IPS DF 6.9 (cell line): ENCODE measurements around the gene CCDC141.
"Not testable (repeated sequence)": the region's sequence is repeated elsewhere in the genome, so short reads cannot be mapped to it uniquely, and the experiment has no call there.

ENCODE experiments used
- DNase-seq: peaks from one replicate; pipeline ENCODE4 v3.0.0-alpha.2; 2013; ENCODE audit warnings: low read depth, low spot score
- H3K27ac ChIP-seq: one replicate; pipeline ENCODE4 v1.5.1; 2013; ENCODE audit warnings: low read length, control low read depth
- H3K27me3 ChIP-seq: 2 replicates; pipeline ENCODE4 v1.6.1; 2013; ENCODE audit warnings: mild to moderate bottlenecking, low read length; ENCODE audit not compliant: control insufficient read depth, insufficient read depth
- H3K36me3 ChIP-seq: 2 replicates; pipeline ENCODE4 v1.6.1; 2013; ENCODE audit warnings: low read length; ENCODE audit not compliant: control insufficient read depth, insufficient read depth
- H3K4me1 ChIP-seq: 2 replicates; pipeline ENCODE4 v1.6.1; 2013; ENCODE audit warnings: low read length; ENCODE audit not compliant: control insufficient read depth, insufficient read depth
- H3K4me3 ChIP-seq: 2 replicates; pipeline ENCODE4 v1.5.1; 2013; ENCODE audit warnings: mild to moderate bottlenecking, low read length
- H3K9me3 ChIP-seq: 2 replicates; pipeline ENCODE4 v1.6.1; 2013; ENCODE audit warnings: low read length, inconsistent platforms; ENCODE audit not compliant: control insufficient read depth, insufficient read depth
- WGBS: extraction: QIAGEN DNeasy Blood & Tissue Kit; methylation state at CpG from one replicate; pipeline ENCODE4 v1.1.7; 2013; ENCODE audit warnings: mixed read lengths, missing lambda C conversion rate; ENCODE audit not compliant: insufficient read length, insufficient coverage; 5-methylcytosine and 5-hydroxymethylcytosine counted together

The CCDC141 gene

DNA sequence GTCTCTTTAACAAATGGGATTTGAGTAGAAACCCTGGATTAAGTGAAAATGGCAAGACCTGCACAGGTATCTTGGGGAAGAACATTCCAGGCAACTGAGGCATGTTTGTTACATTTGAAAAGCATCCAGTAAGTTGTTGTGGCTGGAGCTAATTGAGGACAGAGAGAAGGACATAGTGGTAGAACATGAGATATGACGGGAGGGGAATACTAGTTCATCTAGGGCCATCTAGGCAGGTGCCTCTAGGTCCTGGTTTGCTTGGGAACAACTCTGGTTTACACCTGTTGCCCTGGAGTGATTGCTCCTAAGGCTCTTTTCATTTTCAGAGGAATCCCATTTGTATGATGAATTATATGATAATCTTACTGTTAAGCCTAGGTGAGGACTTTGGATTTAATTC, 19.7 kb upstream of the CCDC141 start:
- H3K36me3 ChIP-seq, result no peaks in the 10 kb centered on the region
- H3K9me3 ChIP-seq, result no peaks in the 10 kb centered on the region; the same call in 1 of the 2 replicates
- H3K4me1 ChIP-seq, result no peaks in the 10 kb centered on the region
- no peak overlapping the region for H3K27ac ChIP-seq
- WGBS, result no CpG with 5 or more reads among the region's 1 CpG
- no peaks in the 10 kb centered on the region for H3K27me3 ChIP-seq
- DNase-seq, result no peak
- H3K4me3 ChIP-seq, result no peak overlapping the region

DNA sequence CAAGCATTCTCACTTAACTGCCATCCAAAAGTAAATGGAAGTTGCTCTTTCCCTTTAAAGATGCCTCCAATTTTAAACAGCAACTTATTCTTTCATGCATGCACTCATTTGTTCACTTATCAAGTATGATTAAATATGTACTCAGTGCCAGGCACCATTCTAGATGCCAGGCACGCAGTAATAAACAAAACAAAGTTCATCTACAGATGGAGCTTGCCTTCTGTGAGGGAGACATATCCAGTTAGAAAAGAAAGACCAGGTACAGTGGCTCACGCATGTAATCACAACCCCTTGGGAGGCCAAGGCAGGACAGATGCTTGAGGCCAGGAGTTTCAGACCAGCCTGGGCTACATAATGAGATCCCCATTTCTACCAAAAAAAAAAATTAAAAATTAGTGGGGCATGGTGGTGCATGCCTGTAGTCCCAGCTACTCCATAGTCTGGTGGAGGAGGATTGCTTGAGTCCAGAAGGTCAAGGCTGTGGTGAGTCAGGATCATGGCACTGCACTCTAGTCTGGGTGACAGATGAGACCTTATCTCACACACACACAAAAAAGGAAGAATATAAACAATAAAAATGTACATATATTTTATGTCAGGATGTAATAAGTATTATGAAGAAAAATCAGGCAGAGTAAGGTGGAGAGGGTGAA, 19.2 kb upstream of the CCDC141 start:
- H3K4me3 ChIP-seq, result no peak overlapping the region
- DNase-seq, result no peak
- no peaks in the 10 kb centered on the region for H3K36me3 ChIP-seq
- H3K9me3 ChIP-seq, result no peaks in the 10 kb centered on the region; the same call in 1 of the 2 replicates
- no peaks in the 10 kb centered on the region for H3K4me1 ChIP-seq
- H3K27ac ChIP-seq, result no peak overlapping the region
- no CpG with 5 or more reads among the region's 2 CpGs for WGBS
- H3K27me3 ChIP-seq, result no peaks in the 10 kb centered on the region

DNA sequence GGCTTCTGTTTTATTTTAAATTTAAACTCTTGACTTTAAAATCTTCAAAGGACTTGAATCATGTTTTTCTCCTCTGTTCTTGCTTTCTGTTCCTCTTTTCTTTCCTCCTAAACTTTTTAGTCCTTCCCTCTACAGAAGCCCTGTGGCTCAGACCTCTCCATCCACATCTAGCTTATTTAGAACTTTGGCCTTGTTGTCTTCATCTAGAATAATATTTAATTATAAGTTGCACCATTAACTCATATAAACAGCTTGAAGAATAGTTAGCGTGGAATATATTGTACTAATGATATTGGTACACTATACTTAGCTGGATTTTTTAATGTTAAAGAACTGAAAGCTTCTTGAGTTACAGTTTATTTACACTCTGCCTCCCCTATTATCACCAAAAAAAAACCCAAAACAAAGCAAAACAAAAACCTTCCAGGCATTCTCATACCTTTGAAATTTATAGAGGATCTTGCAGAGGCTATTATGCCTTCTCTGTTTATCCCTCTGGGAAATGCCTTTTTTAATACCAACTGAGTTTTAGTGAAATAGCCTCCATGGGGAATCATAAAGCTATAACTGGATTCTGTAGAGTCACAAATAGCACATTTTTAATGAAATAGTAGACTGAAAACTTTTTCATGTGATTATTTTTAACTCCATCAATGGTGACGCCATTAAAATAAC, 9.2 kb upstream of the CCDC141 start:
- no peak for DNase-seq
- Histone ChIP-seq H3K27ac (no peak overlapping the region), H3K27me3 (no peaks in the 10 kb centered on the region)

DNA sequence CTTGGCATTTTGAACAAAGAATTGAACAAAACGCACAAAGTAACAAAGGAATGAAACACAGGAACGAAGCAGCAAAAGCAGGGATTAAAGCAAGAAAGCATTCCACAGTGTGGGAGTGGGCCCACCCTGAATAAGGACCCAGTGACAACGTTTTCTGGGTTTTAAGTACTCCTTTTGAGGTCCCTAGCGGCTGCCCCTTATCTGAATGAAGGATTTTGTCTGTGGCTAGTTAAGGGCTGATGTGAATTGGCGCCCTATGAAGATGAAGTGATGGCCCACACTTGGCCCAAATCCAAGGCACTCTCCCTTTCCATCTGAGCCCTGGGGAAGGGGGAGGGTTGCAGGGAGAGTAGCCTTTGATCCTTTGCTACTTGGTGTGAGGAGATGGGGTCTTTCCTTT, 7.8 kb upstream of the CCDC141 start:
- H3K27ac ChIP-seq, result no peak overlapping the region
- no CpG with 5 or more reads among the region's 5 CpGs for WGBS

More for the DNA sequence above, 9.2 kb upstream of the CCDC141 start:
- 0 out of 2 replicates have a peak, but pooled peaks cover 2% of the 10 kb centered on the region for H3K4me1 ChIP-seq
- H3K36me3 ChIP-seq, result no peaks in the 10 kb centered on the region
- no peaks in the 10 kb centered on the region for H3K9me3 ChIP-seq
- no CpG with 5 or more reads among the region's 2 CpGs for WGBS
- H3K4me3 ChIP-seq, result no peak overlapping the region

DNA sequence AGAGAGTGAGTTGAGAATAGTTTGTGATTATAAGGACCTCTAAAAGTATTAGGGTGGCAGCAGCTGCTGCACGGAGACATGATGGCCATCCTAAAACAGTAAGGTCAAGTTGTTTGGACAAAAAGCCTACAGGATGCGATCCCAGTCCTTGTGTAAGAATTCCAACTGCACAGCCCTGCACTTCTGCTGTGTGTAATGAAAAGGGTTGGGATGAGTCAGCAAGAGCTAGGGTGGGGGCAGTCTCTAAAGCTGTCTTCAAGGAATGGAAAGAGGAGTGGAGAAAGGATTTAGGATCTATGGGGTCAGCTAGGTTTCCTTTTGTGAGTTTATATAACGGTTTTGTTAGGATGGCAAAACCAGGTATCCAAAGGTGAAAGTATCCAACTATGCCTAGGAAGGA, 3.6 kb upstream of the CCDC141 start:
- H3K27me3 ChIP-seq, H3K36me3 ChIP-seq, DNase-seq, H3K9me3 ChIP-seq, H3K27ac ChIP-seq, H3K4me1 ChIP-seq, H3K4me3 ChIP-seq: not testable (repeated sequence)
- no CpG with 5 or more reads among the region's 3 CpGs for WGBS

More for the DNA sequence above, 7.8 kb upstream of the CCDC141 start:
- Histone ChIP-seq H3K27me3 (no peaks in the 10 kb centered on the region), H3K36me3 (no peaks in the 10 kb centered on the region), H3K9me3 (no peaks in the 10 kb centered on the region), H3K4me3 (no peak overlapping the region), H3K4me1 (0 out of 2 replicates have a peak, but pooled peaks cover 2% of the 10 kb centered on the region)
- DNase-seq, result no peak

DNA sequence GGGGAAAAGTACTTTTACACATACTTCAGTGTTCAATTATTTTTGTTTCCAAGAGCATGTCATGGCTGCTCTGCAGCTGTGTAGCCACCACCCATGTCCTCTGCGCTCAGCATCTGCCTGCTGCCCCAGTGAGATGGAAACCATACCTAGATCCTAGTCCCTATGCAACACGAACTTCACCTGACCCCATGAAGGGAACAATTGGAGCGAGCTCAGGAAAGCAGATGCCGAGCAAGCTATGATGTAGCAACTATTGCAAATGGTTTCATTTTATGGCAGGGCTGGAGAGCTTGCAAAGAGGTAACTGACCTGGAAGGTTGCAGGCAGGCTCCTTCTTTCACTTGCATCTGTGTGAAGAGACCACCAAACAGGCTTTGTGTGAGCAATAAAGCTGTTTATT, 1.3 kb upstream of the CCDC141 start:
- no CpG with 5 or more reads among the region's 4 CpGs for WGBS
- no peak overlapping the region for H3K27ac ChIP-seq

DNA sequence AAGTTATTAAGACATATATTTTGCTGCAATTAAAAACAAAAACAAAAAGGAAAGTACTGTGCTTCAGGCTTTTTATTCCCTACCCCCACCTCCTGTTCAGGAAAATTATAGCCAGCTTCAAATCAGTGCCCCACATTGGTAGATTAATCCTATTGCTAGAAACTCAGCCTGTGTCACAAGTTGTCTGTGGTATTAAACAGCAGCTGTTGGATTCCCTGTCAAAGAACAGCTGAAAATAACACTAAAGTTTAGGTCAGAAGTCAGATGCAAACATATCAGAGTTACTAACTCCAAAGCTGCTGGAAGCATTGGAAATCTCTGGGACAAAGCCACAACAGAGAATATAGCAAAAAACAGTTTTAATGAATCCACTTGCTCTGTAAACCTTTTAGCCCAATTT, 818 bp upstream of the CCDC141 start:
- no peak for DNase-seq
- H3K36me3 ChIP-seq, result no peaks in the 10 kb centered on the region
- H3K27me3 ChIP-seq, result no peaks in the 10 kb centered on the region
- peaks cover 3% of the 10 kb centered on the region; the same call in 1 of the 2 replicates for H3K4me1 ChIP-seq
- H3K9me3 ChIP-seq, result no peaks in the 10 kb centered on the region
- no peak overlapping the region for H3K4me3 ChIP-seq
- H3K27ac ChIP-seq, result no peak overlapping the region

More for the DNA sequence above, 1.3 kb upstream of the CCDC141 start:
- no peak for DNase-seq
- Histone ChIP-seq H3K4me1 (peaks cover 3% of the 10 kb centered on the region; the same call in 1 of the 2 replicates), H3K9me3 (no peaks in the 10 kb centered on the region), H3K27me3 (no peaks in the 10 kb centered on the region), H3K36me3 (no peaks in the 10 kb centered on the region), H3K4me3 (no peak overlapping the region)

DNA sequence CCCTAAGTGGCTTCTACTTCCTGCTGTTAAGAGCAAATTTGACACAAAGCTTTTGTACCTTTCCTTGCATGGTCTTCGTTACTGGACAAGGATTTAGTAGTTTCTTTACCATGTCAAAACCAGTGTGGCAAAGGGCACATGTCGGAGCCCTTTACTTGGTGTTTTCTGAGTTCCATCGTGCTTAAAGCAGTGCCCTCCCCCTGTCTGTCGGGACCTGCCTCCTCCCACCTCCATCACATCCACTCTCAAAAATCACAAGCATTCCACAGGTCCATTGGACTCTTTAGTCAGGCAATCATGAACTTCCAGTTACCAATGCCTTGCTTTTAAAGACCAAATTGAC, 763 bp downstream of the CCDC141 start:
- H3K4me1 ChIP-seq, result peaks cover 3% of the 10 kb centered on the region; the same call in 1 of the 2 replicates
- no peaks in the 10 kb centered on the region for H3K9me3 ChIP-seq
- no peak for DNase-seq
- no peaks in the 10 kb centered on the region for H3K36me3 ChIP-seq
- H3K4me3 ChIP-seq, result no peak overlapping the region
- H3K27ac ChIP-seq, result no peak overlapping the region
- no peaks in the 10 kb centered on the region for H3K27me3 ChIP-seq
- WGBS, result no CpG with 5 or more reads among the region's 4 CpGs

DNA sequence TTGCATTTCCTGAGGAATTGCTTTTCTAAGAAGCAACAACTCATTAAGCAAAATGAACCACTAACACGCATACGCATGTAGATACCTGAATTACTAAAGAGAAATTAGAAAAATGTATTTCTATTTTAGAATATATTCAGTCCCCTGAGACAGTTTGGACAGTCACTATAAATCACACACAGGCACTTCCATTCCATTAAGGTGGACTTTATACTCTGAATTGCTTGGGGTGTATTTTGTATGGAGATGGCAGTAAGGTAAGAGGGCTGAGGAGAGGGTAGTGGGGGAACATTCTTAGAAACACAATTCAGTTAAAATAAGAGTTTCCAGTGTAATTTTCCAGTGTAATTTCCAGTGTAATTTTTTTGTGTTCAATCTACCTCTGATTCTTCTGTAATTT, 1.8 kb downstream of the CCDC141 start:
- no peak overlapping the region for H3K27ac ChIP-seq
- no CpG with 5 or more reads among the region's 2 CpGs for WGBS
- H3K36me3 ChIP-seq, result no peaks in the 10 kb centered on the region
- H3K4me1 ChIP-seq, result peaks cover 3% of the 10 kb centered on the region; the same call in 1 of the 2 replicates
- no peak for DNase-seq
- H3K27me3 ChIP-seq, result no peaks in the 10 kb centered on the region
- no peak overlapping the region for H3K4me3 ChIP-seq
- no peaks in the 10 kb centered on the region for H3K9me3 ChIP-seq

DNA sequence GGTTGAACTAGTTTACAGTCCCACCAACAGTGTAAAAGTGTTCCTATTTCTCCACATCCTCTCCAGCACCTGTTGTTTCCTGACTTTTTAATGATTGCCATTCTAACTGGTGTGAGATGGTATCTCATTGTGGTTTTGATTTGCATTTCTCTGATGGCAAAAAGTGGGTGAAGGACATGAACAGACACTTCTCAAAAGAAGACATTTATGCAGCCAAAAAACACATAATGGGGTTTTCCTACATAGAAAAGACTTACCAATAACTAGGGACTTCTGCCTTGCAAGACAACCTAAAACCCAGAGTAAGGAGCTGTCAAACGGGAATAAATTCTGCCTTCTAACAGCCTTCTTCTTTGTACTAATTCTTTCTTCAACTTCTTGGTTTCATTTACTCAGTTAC, 4.3 kb downstream of the CCDC141 start:
- H3K27ac ChIP-seq, H3K9me3 ChIP-seq: not testable (repeated sequence)
- no CpG with 5 or more reads among the region's 1 CpG for WGBS

DNA sequence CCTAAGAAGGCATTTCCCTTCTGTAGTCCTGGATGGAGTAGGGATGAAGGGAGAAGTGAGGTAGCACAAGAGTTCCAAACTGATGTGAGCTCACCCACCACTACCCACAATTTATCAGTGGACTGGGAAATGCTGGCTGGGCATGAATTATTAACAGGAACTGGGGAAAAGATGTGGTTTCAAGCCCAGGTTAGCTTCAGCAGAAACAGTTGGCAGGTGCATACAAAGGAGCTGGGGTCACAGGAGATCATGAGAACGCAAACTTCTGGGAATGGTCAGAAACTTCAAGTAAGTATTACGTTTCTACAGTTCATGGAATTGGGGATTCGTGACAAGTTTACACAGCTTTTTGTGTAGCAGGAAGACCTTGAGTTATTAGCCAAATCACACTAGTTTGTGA, 5.4 kb downstream of the CCDC141 start:
- WGBS, result no CpG with 5 or more reads among the region's 3 CpGs
- H3K4me3 ChIP-seq, result no peak overlapping the region
- H3K9me3 ChIP-seq, result no peaks in the 10 kb centered on the region
- H3K36me3 ChIP-seq, result no peaks in the 10 kb centered on the region
- no peak for DNase-seq
- no peaks in the 10 kb centered on the region for H3K27me3 ChIP-seq
- no peaks in the 10 kb centered on the region for H3K4me1 ChIP-seq
- H3K27ac ChIP-seq, result no peak overlapping the region

More for the DNA sequence above, 4.3 kb downstream of the CCDC141 start:
- not testable (repeated sequence) for H3K36me3 ChIP-seq, DNase-seq, H3K4me3 ChIP-seq, H3K4me1 ChIP-seq, H3K27me3 ChIP-seq
